Natural killer cell (primary cell): ENCODE measurements around the gene AGK. TPM values are rescaled to one million over a fixed set of nuclear protein-coding genes. Genes with fewer than 3 reads are reported as not detected.

Experiments
- ATAC-seq, 3 donors: fragments of 150-1000 bp in 2 of 3; fragments of 200-7000 bp in 1 of 3; cut with Tn5 transposase; 1 replicate in 1 of 3; 2 replicates in 2 of 3; pipeline ENCODE4 v1.10.0; 2021; ENCODE audit warnings: mild to moderate bottlenecking in 2 of 3, moderate library complexity in 2 of 3
- DNase-seq, 2 donors: peaks; one replicate each; pipeline versions ENCODE4 v3.0.0 to v3.0.0-alpha.2; 2013 to 2021; ENCODE audit warnings: mixed read lengths in 1 of 2
- H3K27ac ChIP-seq: one replicate; pipeline ENCODE4 v1.5.1; 2013; ENCODE audit warnings: mild to moderate bottlenecking, low read length
- H3K27me3 ChIP-seq: one replicate; pipeline ENCODE4 v1.6.1; 2013; ENCODE audit warnings: low read length; ENCODE audit not compliant: control insufficient read depth, insufficient read depth
- H3K36me3 ChIP-seq: one replicate; pipeline ENCODE4 v1.6.1; 2013; ENCODE audit warnings: low read length; ENCODE audit not compliant: control insufficient read depth, insufficient read depth
- H3K4me1 ChIP-seq: one replicate; pipeline ENCODE4 v1.6.1; 2013; ENCODE audit warnings: low read length; ENCODE audit not compliant: control insufficient read depth, insufficient read depth
- H3K4me3 ChIP-seq: one replicate; pipeline ENCODE4 v1.5.1; 2013; ENCODE audit warnings: low read length
- H3K9me3 ChIP-seq: one replicate; pipeline ENCODE4 v1.6.1; 2013; ENCODE audit warnings: low read length; ENCODE audit not compliant: control insufficient read depth, insufficient read depth
- H3K27ac Mint-ChIP-seq, 2 donors: one replicate each; pipeline ENCODE4 v1.8.0; 2022; ENCODE audit warnings: mild to moderate bottlenecking in 2 of 2, mixed read lengths in 2 of 2, moderate library complexity in 1 of 2
- H3K27me3 Mint-ChIP-seq, 2 donors: one replicate each; pipeline ENCODE4 v1.8.0; 2022; ENCODE audit warnings: low read depth in 2 of 2, mixed read lengths in 2 of 2
- H3K36me3 Mint-ChIP-seq: one replicate; pipeline ENCODE4 v1.8.0; 2022; ENCODE audit warnings: mixed read lengths
- H3K4me1 Mint-ChIP-seq, 2 donors: one replicate each; pipeline ENCODE4 v1.8.0; 2022; ENCODE audit warnings: mixed read lengths in 2 of 2
- H3K4me3 Mint-ChIP-seq: one replicate; pipeline ENCODE4 v1.8.0; 2022; ENCODE audit warnings: mild to moderate bottlenecking, moderate library complexity, mixed read lengths
- H3K9me3 Mint-ChIP-seq, 2 donors: one replicate each; pipeline ENCODE4 v1.8.0; 2022; ENCODE audit warnings: mixed read lengths in 2 of 2
- WGBS: methylation state at CpG from one replicate; pipeline ENCODE4 v1.1.7; 2013; ENCODE audit warnings: missing lambda C conversion rate; ENCODE audit not compliant: insufficient coverage; 5-methylcytosine and 5-hydroxymethylcytosine counted together
- intact Hi-C: fragments of 100-400 bp; cut with micrococcal nuclease; formaldehyde crosslinking; loops from one replicate; pipeline ENCODE4 v1.14.2; 2022
- total RNA-seq, 4 donors: library from RNA; stranded (reverse); fragments of 120-200 nt in 1 of 4; gene quantifications; one replicate each; pipeline versions ENCODE4 v1.2.3 to v1.2.4, GENCODE V29; 2013 to 2022
- TF ChIP-seq, protein P1 (sequence below): fragments of 200-600 bp; IDR thresholded peaks from one replicate; pipeline ENCODE4 v1.8.0; 2022; ENCODE audit warnings: antibody characterized with exemption

AGK gene
- total RNA-seq, 3 donors from 2014 or later (not counting 1 experiment from before 2014, with no cell fraction given) = 70.0 to 106 (median 99.0) TPM

DNA sequence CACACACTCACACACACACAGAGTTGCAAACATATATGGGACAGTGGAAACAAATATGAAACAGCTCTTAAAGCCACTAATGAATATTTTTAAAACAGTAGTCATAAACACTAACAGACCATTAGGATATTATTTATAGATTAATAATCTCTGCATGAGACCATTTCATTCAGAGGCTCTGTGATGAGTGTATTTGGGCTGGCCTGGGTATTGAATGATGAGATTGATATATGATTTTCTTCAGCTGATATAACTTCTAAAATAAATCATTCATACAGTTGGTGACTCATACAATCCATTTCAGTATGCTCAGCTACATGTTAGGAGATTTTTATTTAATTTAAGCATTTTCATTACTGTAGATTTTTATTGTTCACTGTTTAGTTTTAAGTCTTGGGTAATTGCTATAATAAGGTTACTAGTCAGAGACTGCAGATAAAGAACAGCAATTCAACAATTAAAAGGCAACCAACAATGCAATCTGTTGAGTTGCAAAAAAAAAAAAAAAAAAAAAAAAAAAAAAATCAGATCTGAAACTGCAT, 25.2 kb upstream of the AGK start:
- H3K36me3 ChIP-seq = no peaks in the 10 kb centered on the region
- peaks cover 0 to 19% of the 10 kb centered on the region in 2 donors for H3K27me3 Mint-ChIP-seq
- H3K27ac ChIP-seq = no peak overlapping the region
- TF ChIP-seq, protein P1, sequence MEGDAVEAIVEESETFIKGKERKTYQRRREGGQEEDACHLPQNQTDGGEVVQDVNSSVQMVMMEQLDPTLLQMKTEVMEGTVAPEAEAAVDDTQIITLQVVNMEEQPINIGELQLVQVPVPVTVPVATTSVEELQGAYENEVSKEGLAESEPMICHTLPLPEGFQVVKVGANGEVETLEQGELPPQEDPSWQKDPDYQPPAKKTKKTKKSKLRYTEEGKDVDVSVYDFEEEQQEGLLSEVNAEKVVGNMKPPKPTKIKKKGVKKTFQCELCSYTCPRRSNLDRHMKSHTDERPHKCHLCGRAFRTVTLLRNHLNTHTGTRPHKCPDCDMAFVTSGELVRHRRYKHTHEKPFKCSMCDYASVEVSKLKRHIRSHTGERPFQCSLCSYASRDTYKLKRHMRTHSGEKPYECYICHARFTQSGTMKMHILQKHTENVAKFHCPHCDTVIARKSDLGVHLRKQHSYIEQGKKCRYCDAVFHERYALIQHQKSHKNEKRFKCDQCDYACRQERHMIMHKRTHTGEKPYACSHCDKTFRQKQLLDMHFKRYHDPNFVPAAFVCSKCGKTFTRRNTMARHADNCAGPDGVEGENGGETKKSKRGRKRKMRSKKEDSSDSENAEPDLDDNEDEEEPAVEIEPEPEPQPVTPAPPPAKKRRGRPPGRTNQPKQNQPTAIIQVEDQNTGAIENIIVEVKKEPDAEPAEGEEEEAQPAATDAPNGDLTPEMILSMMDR = no peak
- H3K27ac Mint-ChIP-seq = no peak overlapping the region
- no peak overlapping the region for H3K4me3 Mint-ChIP-seq
- DNase-seq (no peak), ATAC-seq (no peak)
- intact Hi-C loops = no loop called here
- H3K4me1 ChIP-seq = no peaks in the 10 kb centered on the region
- H3K9me3 Mint-ChIP-seq = no peaks in the 10 kb centered on the region
- H3K27me3 ChIP-seq = peaks cover 5% of the 10 kb centered on the region
- H3K4me3 ChIP-seq = no peak overlapping the region
- H3K36me3 Mint-ChIP-seq = no peaks in the 10 kb centered on the region
- no peaks in the 10 kb centered on the region for H3K9me3 ChIP-seq
- H3K4me1 Mint-ChIP-seq = no peaks in the 10 kb centered on the region

DNA sequence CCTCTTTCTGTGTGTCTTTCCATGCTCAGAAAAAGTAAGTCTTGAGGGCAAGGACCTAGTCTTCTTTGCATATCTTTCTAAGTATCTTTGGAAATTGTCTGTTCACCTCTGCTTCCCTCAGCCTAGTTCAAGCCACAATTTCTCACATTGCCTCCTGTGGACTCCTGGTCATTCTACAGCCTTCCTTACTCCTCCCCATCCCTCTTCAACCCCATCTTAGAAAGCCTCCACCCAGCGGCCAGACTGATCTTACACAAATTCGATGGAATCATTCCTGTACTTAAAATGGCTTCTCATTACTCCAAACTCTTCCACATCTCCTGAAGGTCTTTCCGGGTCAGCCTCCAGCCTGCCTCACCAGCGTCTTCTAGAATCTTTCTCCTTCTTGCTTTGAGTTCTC, 24.1 kb upstream of the AGK start:
- TF ChIP-seq, protein P1 = no peak
- Histone ChIP-seq H3K27ac (no peak overlapping the region), H3K4me1 (no peaks in the 10 kb centered on the region), H3K27me3 (peaks cover 5% of the 10 kb centered on the region), H3K4me3 (no peak overlapping the region), H3K9me3 (no peaks in the 10 kb centered on the region), H3K36me3 (no peaks in the 10 kb centered on the region)
- no peaks in the 10 kb centered on the region for H3K9me3 Mint-ChIP-seq
- no peak for DNase-seq
- no peak overlapping the region for H3K4me3 Mint-ChIP-seq
- H3K27me3 Mint-ChIP-seq = peaks cover 0 to 19% of the 10 kb centered on the region in 2 donors
- 92% methylated on average over 4 of the region's 4 CpGs for whole genome bisulfite sequencing
- no peak overlapping the region for H3K27ac Mint-ChIP-seq
- ATAC-seq = no peak
- H3K36me3 Mint-ChIP-seq = no peaks in the 10 kb centered on the region
- H3K4me1 Mint-ChIP-seq = no peaks in the 10 kb centered on the region
- intact Hi-C loops = no loop called here

DNA sequence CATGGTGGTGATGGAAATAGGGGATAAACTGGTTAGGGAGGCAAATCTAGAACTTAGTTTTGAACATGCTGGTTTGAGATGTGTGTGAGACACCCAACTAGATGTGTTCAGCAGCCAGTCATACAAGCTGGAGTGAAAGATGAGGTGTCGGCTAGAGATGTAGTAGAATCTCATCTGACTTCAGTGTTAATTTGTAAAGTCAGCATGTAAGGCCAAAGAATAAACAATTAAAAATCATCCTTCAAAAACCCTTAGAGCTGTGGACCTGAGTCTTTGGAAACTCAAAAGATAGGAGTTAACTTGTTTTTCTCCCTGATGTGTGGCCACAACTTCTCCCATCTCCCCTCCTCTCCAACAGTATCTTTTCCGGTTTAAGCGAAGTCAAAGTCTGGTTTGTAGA, 22.8 kb upstream of the AGK start:
- peaks cover 5% of the 10 kb centered on the region for H3K27me3 ChIP-seq
- no peaks in the 10 kb centered on the region for H3K9me3 Mint-ChIP-seq
- DNase-seq (no peak), ATAC-seq (no peak)
- no peaks in the 10 kb centered on the region for H3K9me3 ChIP-seq
- peaks cover 0 to 4% of the 10 kb centered on the region in 2 donors for H3K4me1 Mint-ChIP-seq
- TF ChIP-seq, protein P1 = no peak
- H3K4me1 ChIP-seq = peaks cover 3% of the 10 kb centered on the region
- H3K27ac Mint-ChIP-seq = no peak overlapping the region
- H3K36me3 ChIP-seq = no peaks in the 10 kb centered on the region
- no peak overlapping the region for H3K27ac ChIP-seq
- no peak overlapping the region for H3K4me3 Mint-ChIP-seq
- peaks cover 0 to 19% of the 10 kb centered on the region in 2 donors for H3K27me3 Mint-ChIP-seq
- WGBS = 100% methylated on average over 1 of the region's 3 CpGs
- H3K36me3 Mint-ChIP-seq = no peaks in the 10 kb centered on the region
- no peak overlapping the region for H3K4me3 ChIP-seq
- intact Hi-C loops = no loop called here
